ENCODE results near the gene RIPOR1.

Gene RIPOR1

GRCh38 chr16:67561824-67562525 is 33.3 kb downstream of the RIPOR1 start:
- DNase-seq: peak; percentile 83

- peak; percentile 28 for DNase-seq
These were observed 33.9 kb downstream of the RIPOR1 start, which contains the start of gene CTCF for GRCh38 chr16:67562526-67562917. TSS of gene CTCF (plus strand) at chr16:67562526. CDS start at chr16:67610833, 48,307 bp downstream.

- DNase-seq: no peak
These were observed 34.5 kb downstream of the RIPOR1 start for GRCh38 chr16:67562918-67563707.

DNA sequence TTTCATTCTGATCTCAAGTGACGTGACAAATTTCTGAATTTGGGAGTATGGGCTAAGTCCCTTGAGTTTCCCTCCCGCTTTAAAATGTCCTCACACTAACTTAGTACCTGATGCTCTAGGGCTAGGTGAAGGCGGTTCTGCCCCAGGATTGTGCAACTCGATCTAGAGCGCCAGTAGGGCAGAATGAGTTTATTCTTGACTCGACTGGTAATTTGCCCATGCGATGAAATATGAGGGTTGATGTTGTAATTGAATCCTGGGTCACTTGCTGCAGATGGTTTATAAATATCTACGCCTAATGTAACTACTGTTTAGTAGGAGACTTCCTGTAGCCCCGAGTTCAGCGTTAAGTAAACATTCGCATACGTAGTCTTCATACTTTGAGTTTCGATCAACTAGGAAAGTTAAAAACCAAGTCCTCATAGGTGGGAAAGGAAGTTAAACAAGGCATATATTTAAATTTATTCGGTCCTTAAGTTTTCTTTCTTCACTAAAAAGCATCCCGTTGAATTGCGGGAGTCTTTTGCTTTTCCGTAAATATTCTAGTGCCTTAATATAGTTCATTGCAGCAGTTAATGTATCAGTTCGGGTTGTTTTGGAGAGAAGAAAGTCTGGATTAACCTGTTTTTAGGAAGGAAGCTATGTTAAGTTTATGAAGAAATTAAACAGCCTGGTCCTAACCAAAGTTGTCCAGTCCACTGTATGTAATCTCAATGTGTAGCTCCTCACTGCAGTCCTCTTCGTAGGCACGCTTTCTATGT is 35.3 kb downstream of the RIPOR1 start:
- DNase-seq: peak; percentile 71

DNA sequence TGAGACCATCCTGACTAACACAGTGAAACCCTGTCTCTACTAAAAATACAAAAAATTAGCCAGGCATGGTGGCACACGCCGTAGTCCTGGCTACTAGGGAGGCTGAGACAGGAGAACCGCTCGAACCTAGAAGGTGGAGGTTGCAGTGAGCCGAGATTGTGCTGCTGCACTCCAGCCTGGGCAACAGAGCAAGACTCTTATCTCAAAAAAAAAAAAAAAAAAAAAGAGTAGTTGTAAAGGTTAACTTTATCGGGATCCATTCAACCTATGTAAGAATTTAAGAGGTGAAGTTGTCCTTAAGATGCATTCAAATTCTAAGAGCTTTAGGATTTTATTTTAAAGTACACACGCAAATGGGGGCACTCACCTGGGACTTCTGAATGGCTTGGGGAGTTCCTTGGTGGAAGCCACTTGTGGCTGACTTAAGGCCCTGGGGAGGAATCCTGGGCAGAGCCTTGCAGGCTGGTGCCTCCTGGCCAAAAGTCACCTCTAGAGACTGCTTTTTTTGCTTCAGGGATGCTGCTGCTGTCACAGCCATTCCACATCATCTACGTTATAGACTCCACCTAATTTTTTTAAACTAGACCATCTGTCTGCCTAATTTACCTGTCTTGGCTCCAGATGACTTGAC is 37.0 kb downstream of the RIPOR1 start:
- DNase-seq: no peak

DNA sequence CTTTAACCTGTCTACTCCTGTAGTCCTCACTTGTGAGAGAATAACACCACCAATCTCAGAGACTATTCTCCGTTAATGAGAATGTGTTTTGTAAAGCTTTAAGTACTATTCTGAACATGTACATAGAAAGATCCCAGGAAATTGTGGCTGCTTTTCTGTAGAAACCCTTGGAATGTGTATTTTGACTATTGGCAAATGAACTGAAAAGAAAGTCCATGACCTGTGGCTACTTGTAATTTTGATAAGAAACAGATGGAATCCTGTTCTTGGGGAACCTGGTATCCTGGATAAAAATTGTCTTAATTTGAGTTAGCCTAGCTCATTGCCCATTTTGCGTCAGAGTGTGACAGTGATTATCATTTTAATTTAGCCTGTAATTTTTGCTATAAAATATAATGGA is 42.8 kb downstream of the RIPOR1 start:
- no peak for DNase-seq

- no peak for DNase-seq
These were observed 43.4 kb downstream of the RIPOR1 start for GRCh38 chr16:67571981-67572431.

DNA sequence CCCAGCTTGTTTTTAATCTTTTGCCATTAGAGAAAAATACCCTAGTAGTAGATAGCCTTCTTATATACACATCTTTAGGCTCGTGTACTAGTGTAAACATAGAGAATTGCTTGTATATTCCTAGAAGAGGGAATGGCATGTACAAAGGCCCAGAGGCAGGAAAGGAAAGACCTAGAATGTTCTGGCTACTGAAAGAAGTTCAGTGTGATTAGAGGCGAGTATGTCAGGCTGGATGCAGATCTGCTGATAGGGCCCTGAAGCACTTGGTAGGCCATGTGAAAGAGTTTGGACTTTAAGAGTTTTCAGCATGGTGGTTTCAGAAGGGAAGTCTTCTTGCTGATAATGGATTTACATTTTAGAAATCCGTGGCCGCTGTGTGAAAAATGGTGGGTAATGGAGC is 51.1 kb downstream of the RIPOR1 start:
- no peak for DNase-seq

DNA sequence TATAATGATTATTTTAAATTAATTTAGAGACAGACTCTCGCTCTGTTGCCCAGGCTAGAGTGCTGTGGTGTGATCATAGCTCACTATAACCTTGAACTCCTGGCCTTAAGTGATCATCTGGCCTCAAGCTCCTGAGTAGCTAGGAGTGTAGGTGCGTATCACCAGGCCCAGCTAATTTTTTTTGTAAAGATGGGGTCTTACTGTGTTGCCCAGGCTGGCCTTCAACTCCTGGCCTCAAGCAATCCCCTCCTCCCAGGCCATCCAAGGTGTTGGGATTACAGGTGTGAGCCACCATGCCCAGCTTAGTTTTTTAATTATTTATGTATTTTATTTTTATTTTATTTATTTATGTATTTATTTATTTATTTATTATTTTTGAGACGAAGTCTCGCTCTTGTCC is 51.6 kb downstream of the RIPOR1 start:
- no peak for DNase-seq

DNA sequence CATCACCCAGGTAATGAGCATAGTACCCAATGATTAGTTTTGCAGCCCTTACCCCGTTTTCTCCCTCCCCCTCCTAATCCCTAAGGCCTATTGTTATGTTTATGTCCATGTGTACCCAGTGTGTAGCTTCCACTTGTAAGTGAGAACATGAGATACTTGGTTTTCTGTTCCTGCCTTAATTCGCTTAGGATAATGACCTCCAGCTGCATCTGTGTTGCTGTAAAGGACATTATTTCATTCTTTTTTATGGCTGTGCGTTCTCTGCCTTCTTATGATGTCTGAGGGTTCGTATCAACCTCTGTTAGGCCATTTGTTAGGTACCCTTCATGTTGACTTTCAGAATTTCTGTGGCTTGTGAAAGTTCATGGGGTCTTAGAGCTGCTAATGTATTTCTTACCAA is 64.7 kb downstream of the RIPOR1 start:
- no peak for DNase-seq

- no peak for DNase-seq
These were observed 65.1 kb downstream of the RIPOR1 start for GRCh38 chr16:67593701-67594100.

DNA sequence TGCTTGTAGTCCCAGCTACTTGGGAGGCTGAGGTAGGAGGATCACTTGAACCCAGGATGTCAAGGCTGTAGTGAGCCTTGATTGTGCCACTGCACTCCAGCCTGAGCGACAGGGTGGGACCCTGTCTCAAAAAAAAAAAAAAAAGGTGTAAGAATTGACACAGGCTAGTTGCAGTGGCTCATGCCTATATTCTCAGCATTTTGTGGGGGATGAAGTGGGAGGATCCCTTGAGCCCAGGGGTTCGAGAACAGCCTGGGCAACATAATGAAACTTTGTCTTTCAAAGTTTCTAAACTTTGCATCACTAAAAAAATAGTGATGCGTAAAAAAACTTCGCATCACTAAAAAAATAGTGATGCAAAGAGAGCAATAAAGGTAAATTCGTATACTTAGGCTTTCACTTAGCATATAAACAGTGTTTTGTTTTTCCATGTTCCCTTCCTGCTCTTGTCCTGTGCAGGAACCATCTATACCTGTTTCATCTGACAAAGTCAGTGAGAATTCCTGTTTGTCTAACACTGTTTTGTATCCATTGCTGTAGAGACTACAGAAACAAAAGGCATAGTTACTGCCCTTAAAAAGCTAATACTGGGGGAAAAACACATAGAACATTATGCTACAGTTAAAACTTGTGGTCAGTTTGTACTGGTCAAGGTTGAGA is 65.8 kb downstream of the RIPOR1 start:
- no peak for DNase-seq

- no peak for DNase-seq
These were observed 66.3 kb downstream of the RIPOR1 start for GRCh38 chr16:67594956-67595355.
